GM23338 (cell line): ENCODE data around the gene STIM1. TPM values are rescaled to one million over a fixed set of nuclear protein-coding genes. Genes with fewer than 3 reads are reported as not detected.

Experiments used
- ATAC-seq: fragments of 200-7000 bp; cut with Tn5 transposase; 3 replicates; pipeline ENCODE4 v1.9.1; 2020
- DNase-seq: peaks from one replicate; pipeline ENCODE4 v3.0.0-alpha.2; 2015; ENCODE audit warnings: low spot score
- H2AFZ ChIP-seq: fragments of 200-600 bp; sonication (generic); 2 replicates; pipeline ENCODE4 v1.8.0; 2016; ENCODE audit warnings: antibody characterized with exemption, mild to moderate bottlenecking, moderate library complexity
- H3F3A ChIP-seq: fragments of 200-600 bp; sonication (generic); replicated peaks from 2 replicates; pipeline ENCODE4 v1.8.0; 2017; ENCODE audit warnings: antibody characterized with exemption, mixed run types, low read depth
- H3K27ac ChIP-seq: fragments of 200-600 bp; sonication (generic); 2 replicates; pipeline ENCODE4 v1.6.1; 2016; ENCODE audit warnings: low read depth
- H3K27me3 ChIP-seq: fragments of 200-600 bp; sonication (generic); 2 replicates; pipeline ENCODE4 v1.8.0; 2016; ENCODE audit warnings: mild to moderate bottlenecking, mixed run types, moderate library complexity; ENCODE audit not compliant: insufficient read depth
- H3K36me3 ChIP-seq: fragments of 200-600 bp; sonication (generic); 2 replicates; pipeline ENCODE4 v1.8.0; 2016; ENCODE audit warnings: mild to moderate bottlenecking; ENCODE audit not compliant: insufficient read depth
- H3K4me1 ChIP-seq: fragments of 200-600 bp; sonication (generic); 2 replicates; pipeline ENCODE4 v1.8.0; 2016; ENCODE audit warnings: mild to moderate bottlenecking, moderate library complexity; ENCODE audit not compliant: insufficient read depth
- H3K4me2 ChIP-seq: fragments of 200-600 bp; sonication (generic); 2 replicates; pipeline ENCODE4 v1.7.1; 2017; ENCODE audit warnings: mixed run types
- H3K4me3 ChIP-seq: fragments of 200-600 bp; sonication (generic); 2 replicates; pipeline ENCODE4 v1.6.1; 2016; ENCODE audit warnings: mixed run types
- H3K79me2 ChIP-seq: fragments of 200-600 bp; sonication (generic); replicated peaks from 2 replicates; pipeline ENCODE4 v1.8.0; 2017; ENCODE audit warnings: mild to moderate bottlenecking; ENCODE audit not compliant: insufficient read depth
- H3K9me2 ChIP-seq: fragments of 200-600 bp; sonication (generic); 2 replicates; pipeline ENCODE4 v1.8.0; 2017; ENCODE audit not compliant: insufficient read depth
- H4K20me1 ChIP-seq: fragments of 200-600 bp; sonication (generic); replicated peaks from 2 replicates; pipeline ENCODE4 v1.8.0; 2017; ENCODE audit warnings: mild to moderate bottlenecking; ENCODE audit not compliant: insufficient read depth
- H3K27ac Mint-ChIP-seq: 2 replicates; pipeline ENCODE4 v1.8.0; 2020; ENCODE audit warnings: inconsistent platforms, mild to moderate bottlenecking, moderate library complexity, mixed read lengths
- H3K27me3 Mint-ChIP-seq: 3 replicates; pipeline ENCODE4 v1.8.0; 2022; ENCODE audit warnings: low read depth, mild to moderate bottlenecking, moderate library complexity, mixed read lengths, inconsistent platforms; ENCODE audit not compliant: insufficient read depth, poor library complexity
- H3K36me3 Mint-ChIP-seq: 3 replicates; pipeline ENCODE4 v1.8.0; 2021; ENCODE audit warnings: low read depth, mild to moderate bottlenecking, inconsistent platforms, moderate library complexity, mixed read lengths
- H3K4me1 Mint-ChIP-seq: 3 replicates; pipeline ENCODE4 v1.8.0; 2020; ENCODE audit warnings: mild to moderate bottlenecking, inconsistent platforms, mixed read lengths
- H3K4me3 Mint-ChIP-seq: 3 replicates; pipeline ENCODE4 v1.8.0; 2021; ENCODE audit warnings: moderate library complexity, mild to moderate bottlenecking, inconsistent platforms, mixed read lengths
- H3K9me3 Mint-ChIP-seq: 3 replicates; pipeline ENCODE4 v1.8.0; 2020; ENCODE audit warnings: moderate library complexity, mild to moderate bottlenecking, inconsistent platforms, mixed read lengths
- CTCF ChIP-seq, 2 experiments: fragments of 200-600 bp in 1 of 2; sonication (generic) in 1 of 2; conservative IDR thresholded peaks; 2 replicates each; pipeline versions ENCODE4 v1.5.1 to v1.6.1; 2016 to 2017; ENCODE audit warnings: antibody characterized with exemption in 2 of 2, low read depth in 2 of 2, mild to moderate bottlenecking in 2 of 2, moderate library complexity in 1 of 2
- POLR2AphosphoS5 ChIP-seq: IDR thresholded peaks from 2 replicates; pipeline ENCODE4 v1.6.1; 2016; ENCODE audit warnings: antibody characterized with exemption, low read depth
- REST ChIP-seq: IDR thresholded peaks from one replicate; pipeline ENCODE4 v1.6.1; 2018; ENCODE audit warnings: antibody characterized with exemption; ENCODE audit not compliant: unreplicated experiment
- ZNF331 ChIP-seq: fragments of 250-450 bp; sonication (Bioruptor Pico); IDR thresholded peaks from 2 replicates; pipeline ENCODE4 v1.5.0; 2020; ENCODE audit warnings: low read depth, mild to moderate bottlenecking, moderate library complexity
- ZNF462 ChIP-seq: fragments of 250-450 bp; sonication (Bioruptor Pico); IDR thresholded peaks from 2 replicates; pipeline ENCODE4 v1.5.0; 2020; ENCODE audit warnings: mild to moderate bottlenecking, moderate library complexity
- polyA plus RNA-seq: library from polyadenylated mRNA; unstranded; fragments of >200 nt; fragmentation: Nextera tagmentation; extraction: Ambion mirVana; gene quantifications from 2 replicates; pipeline ENCODE4 v1.2.1, GENCODE V29; 2016
- total RNA-seq: library from RNA; depleted of rRNA; stranded (reverse); fragments of >200 nt; shearing (Covaris generic); gene quantifications from 2 replicates; pipeline ENCODE4 v1.2.3, GENCODE V29; 2014

The STIM1 gene
- total and polyA plus RNA-seq, 2 experiments from 2014 or later, result 3.5 to 14.0 TPM

- Mint-ChIP-seq H3K4me1 (peaks cover 2% of the 10 kb centered on the region; the same call in 2 of the 3 replicates), H3K27me3 (no peaks in the 10 kb centered on the region), H3K27ac (no peak overlapping the region), H3K9me3 (no peaks in the 10 kb centered on the region), H3K36me3 (no peaks in the 10 kb centered on the region), H3K4me3 (no peak overlapping the region)
- Histone ChIP-seq H3K4me1 (no peaks in the 10 kb centered on the region), H3K27ac (no peak overlapping the region), H4K20me1 (no peaks in the 10 kb centered on the region), H3K36me3 (no peaks in the 10 kb centered on the region), H3K27me3 (no peaks in the 10 kb centered on the region), H3K9me2 (no peaks in the 10 kb centered on the region), H3K79me2 (no peaks in the 10 kb centered on the region), H3K4me2 (no peak overlapping the region), H2AFZ (no peak overlapping the region), H3K4me3 (no peak overlapping the region), H3F3A (no peaks in the 10 kb centered on the region)
- TF ChIP-seq ZNF462 (CRISPR knock-in tag) (no peak), REST (no peak), CTCF (conservative IDR thresholded peaks at IDR 0.05; ENCODE audit: low read depth in 2 of 2) (peak in 1 of 2 experiments; percentile 13; a peak in 1 of 4 replicates), ZNF331 (CRISPR knock-in tag) (no peak), POLR2AphosphoS5 (no peak)
- DNase-seq, result no peak
- peak; percentile 41; the same call in 2 of the 3 replicates for ATAC-seq
Measured at GRCh38 chr11:3967695-3968094, 112.2 kb downstream of the STIM1 start.
